Endothelial cell of umbilical vein (primary cell): Measurements from ENCODE around the gene RBM33. TPM values are rescaled to one million over a fixed set of nuclear protein-coding genes. Genes with fewer than 3 reads are reported as not detected.

Experiments
- BruUV-seq: library from RNA; stranded (reverse); fragments of 400-500 nt; replicated peaks from 2 replicates; lab custom pipeline; 2021; lab: Mats Ljungman, UMichigan
- CTCF ChIA-PET: fragments of 300-600, 350-600 bp; sonication (Branson Sonifier 250); formaldehyde crosslinking; loops from one replicate; lab custom pipeline; 2021; ENCODE audit warnings: antibody characterized with exemption, inconsistent platforms; lab: Charles Lee
- POLR2A ChIA-PET: fragments of 300-600, 350-600 bp; sonication (Branson Sonifier 250); formaldehyde crosslinking; loops from one replicate; lab custom pipeline; 2021; ENCODE audit warnings: antibody characterized with exemption, inconsistent platforms; lab: Charles Lee
- DNase-seq: peaks from one replicate; pipeline ENCODE4 v3.0.0-alpha.2; 2011; ENCODE audit warnings: low read depth, low spot score
- FAIRE-seq: peaks from 2 replicates; lab custom pipeline; 2011; peaks lifted over from hg19 to GRCh38; lab: Jason Lieb, UNC
- H2AFZ ChIP-seq: 2 replicates; pipeline ENCODE4 v1.6.0; 2012; ENCODE audit warnings: low read depth, low read length, control low read depth, inconsistent platforms
- H3K27ac ChIP-seq: 2 replicates; pipeline ENCODE4 v1.5.1; 2011; ENCODE audit warnings: low read depth, mild to moderate bottlenecking, control low read depth, low read length, moderate library complexity; ENCODE audit not compliant: insufficient read depth
- H3K27me3 ChIP-seq, 2 experiments: 2 replicates each; pipeline versions ENCODE4 v1.6.0 to v1.6.1; 2011; ENCODE audit warnings: low read length in 2 of 2, mixed read lengths in 1 of 2; ENCODE audit not compliant: control insufficient read depth in 2 of 2, insufficient read depth in 2 of 2
- H3K36me3 ChIP-seq, 2 experiments: 2 replicates in 1 of 2; 3 replicates in 1 of 2; pipeline ENCODE4 v1.5.1; 2011; ENCODE audit warnings: low read length in 2 of 2, mild to moderate bottlenecking in 1 of 2, moderate library complexity in 1 of 2; ENCODE audit not compliant: control insufficient read depth in 2 of 2, insufficient read depth in 2 of 2; ENCODE audit errors: extremely low read depth in 1 of 2
- H3K4me1 ChIP-seq: 3 replicates; pipeline ENCODE4 v1.5.1; 2011; ENCODE audit warnings: mild to moderate bottlenecking, low read length; ENCODE audit not compliant: control insufficient read depth, insufficient read depth; ENCODE audit errors: extremely low read depth
- H3K4me2 ChIP-seq: 2 replicates; pipeline ENCODE4 v1.6.1; 2011; ENCODE audit warnings: low read length, control low read depth, mixed read lengths; ENCODE audit not compliant: insufficient read depth
- H3K4me3 ChIP-seq, 3 experiments: fragments of 200-600 bp in 1 of 3; sonication (generic), shearing (Covaris generic) in 1 of 3; replicated peaks in 1 of 3; 2 replicates each; pipeline ENCODE4 v1.5.1; 2011 to 2016; ENCODE audit warnings: control low read depth in 3 of 3, low read length in 3 of 3, mild to moderate bottlenecking in 2 of 3, inconsistent platforms in 1 of 3, low read depth in 1 of 3, moderate library complexity in 1 of 3; ENCODE audit not compliant: insufficient read depth in 1 of 3
- H3K79me2 ChIP-seq: 2 replicates; pipeline ENCODE4 v1.6.0; 2012; ENCODE audit warnings: low read length, inconsistent platforms; ENCODE audit not compliant: control insufficient read depth, insufficient read depth
- H3K9ac ChIP-seq: replicated peaks from 2 replicates; pipeline ENCODE3; 2011; ENCODE audit warnings: low read length, control low read depth; ENCODE audit not compliant: insufficient read depth; ENCODE audit errors: extremely low read depth
- H3K9me1 ChIP-seq: replicated peaks from 3 replicates; pipeline ENCODE4 v1.6.0; 2011; ENCODE audit warnings: mild to moderate bottlenecking, low read length; ENCODE audit not compliant: control insufficient read depth, insufficient read depth; ENCODE audit errors: extremely low read depth
- H3K9me3 ChIP-seq: replicated peaks from 2 replicates; pipeline ENCODE4 v1.5.1; 2012; ENCODE audit warnings: low read length, inconsistent platforms; ENCODE audit not compliant: control insufficient read depth, insufficient read depth
- H4K20me1 ChIP-seq: replicated peaks from 2 replicates; pipeline ENCODE3; 2011; ENCODE audit warnings: mild to moderate bottlenecking, low read length; ENCODE audit not compliant: control insufficient read depth, insufficient read depth; ENCODE audit errors: extremely low read depth
- EZH2 ChIP-seq: IDR thresholded peaks from 2 replicates; pipeline ENCODE4 v1.6.1; 2012; ENCODE audit warnings: borderline replicate concordance, low read depth, mild to moderate bottlenecking, moderate library complexity, low read length, inconsistent platforms; ENCODE audit not compliant: severe bottlenecking
- FOS ChIP-seq: IDR thresholded peaks from 2 replicates; pipeline ENCODE4 v1.6.1; 2011; ENCODE audit warnings: mild to moderate bottlenecking, low read length, moderate library complexity, borderline replicate concordance; ENCODE audit not compliant: insufficient read depth
- GATA2 ChIP-seq: IDR thresholded peaks from 2 replicates; pipeline ENCODE4 v1.7.0; 2011; ENCODE audit warnings: low read depth, mild to moderate bottlenecking, moderate library complexity, mixed read lengths, low read length; ENCODE audit not compliant: insufficient read length, insufficient read depth
- JUN ChIP-seq: IDR thresholded peaks from 2 replicates; pipeline ENCODE4 v1.6.1; 2011; ENCODE audit warnings: borderline replicate concordance, low read depth; ENCODE audit not compliant: insufficient read length, insufficient read depth
- MYC ChIP-seq: IDR thresholded peaks from one replicate; pipeline ENCODE4 v1.6.1; 2011; ENCODE audit warnings: mild to moderate bottlenecking, low read depth, low read length
- POLR2A ChIP-seq: IDR thresholded peaks from 2 replicates; pipeline ENCODE4 v1.6.1; 2012; ENCODE audit warnings: low read depth, mild to moderate bottlenecking, control low read depth, low read length
- POLR2AphosphoS5 ChIP-seq: IDR thresholded peaks from 2 replicates; pipeline ENCODE4 v1.6.1; 2012; ENCODE audit warnings: low read depth, mild to moderate bottlenecking, control low read depth, low read length, moderate library complexity; ENCODE audit not compliant: insufficient read depth
- dilution Hi-C: fragments of 300-500 bp; cut with MboI; formaldehyde crosslinking; loops from one replicate; pipeline ENCODE4 v1.15.0; 2019; ENCODE audit warnings: low sequenced_read_pairs; ENCODE audit not compliant: extremely low pct_ligation_motif_present
- intact Hi-C: fragments of 100-400 bp; cut with micrococcal nuclease; formaldehyde crosslinking; loops from one replicate; pipeline ENCODE4 v1.10.0; 2022
- polyA plus RNA-seq, 4 experiments: library from polyadenylated mRNA; depleted of rRNA in 3 of 4; stranded (reverse) in 3 of 4; unstranded in 1 of 4; fragments of >200 nt; gene quantifications; 2 replicates each; pipeline versions ENCODE4 v1.2.1 to v1.2.3, GENCODE V29; 2011 to 2012; ENCODE audit warnings: missing spikeins in 1 of 4
- total RNA-seq: library from RNA; stranded (reverse); gene quantifications from 2 replicates; pipeline ENCODE4 v1.2.3, GENCODE V29; 2021
- TF ChIP-seq, protein P1 (sequence below), 2 donors: IDR thresholded peaks; 1 replicate in 1 of 2; 2 replicates in 1 of 2; pipeline ENCODE4 v1.5.1; 2011; ENCODE audit warnings: low read length in 2 of 2, mild to moderate bottlenecking in 2 of 2, moderate library complexity in 2 of 2, control low read depth in 1 of 2, inconsistent platforms in 1 of 2, low read depth in 1 of 2; ENCODE audit not compliant: insufficient read depth in 1 of 2; ENCODE audit errors: extremely low read depth in 1 of 2
- TF ChIP-seq, protein P2 (sequence below): IDR thresholded peaks from 2 replicates; pipeline ENCODE4 v1.6.1; 2011; ENCODE audit not compliant: insufficient read depth, insufficient read length

Gene RBM33
- total and polyA plus RNA-seq, 2 donors (not counting 3 experiments of a cell fraction or from before 2014, with no cell fraction given): 16.2 to 68.2 TPM

DNA sequence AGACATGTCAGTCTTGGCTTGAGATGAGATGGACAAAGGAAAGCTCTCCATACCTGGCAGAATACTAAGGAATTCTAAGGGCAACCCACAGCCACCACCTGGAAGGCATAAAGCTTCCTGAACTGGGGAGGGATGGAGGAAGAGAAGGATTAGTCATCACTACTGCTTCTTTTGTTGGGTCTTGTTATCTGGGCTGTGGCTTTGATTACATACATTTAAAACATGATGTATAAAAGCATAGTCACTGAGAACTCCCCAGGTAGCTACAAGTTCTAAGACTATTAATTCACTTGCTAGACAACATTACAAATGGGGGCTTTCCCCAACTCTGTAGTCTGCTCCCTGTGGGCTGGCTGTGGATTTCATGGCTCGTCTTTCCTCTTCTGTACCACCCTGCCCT is 58.2 kb downstream of the RBM33 start:
- POLR2A ChIA-PET: no interaction called here
- DNase-seq (peak; percentile 36), FAIRE-seq (peak; percentile 55)
- no peak overlapping the region for H3K4me3 ChIP-seq
- intact Hi-C loops: no loop called here
- no peak overlapping the region for H3K4me2 ChIP-seq
- no peaks in the 10 kb centered on the region for H3K27me3 ChIP-seq
- H3K27ac ChIP-seq: no peak overlapping the region
- no peaks in the 10 kb centered on the region for H3K9me3 ChIP-seq
- no peak overlapping the region for H2AFZ ChIP-seq
- CTCF ChIA-PET: interaction anchor here (0.9 to 5.0 kb wide), 9 partner anchors 10 to 775 kb away, joined by 3 to 61 read pairs (median 4); partner anchors contain the start of gene RBM33
- TF ChIP-seq EZH2 (no peak), POLR2A (no peak), JUN (no peak), FOS (peak; percentile 59), MYC (no peak), POLR2AphosphoS5 (peak; percentile 20), GATA2 (no peak)
- TF ChIP-seq, protein P1, sequence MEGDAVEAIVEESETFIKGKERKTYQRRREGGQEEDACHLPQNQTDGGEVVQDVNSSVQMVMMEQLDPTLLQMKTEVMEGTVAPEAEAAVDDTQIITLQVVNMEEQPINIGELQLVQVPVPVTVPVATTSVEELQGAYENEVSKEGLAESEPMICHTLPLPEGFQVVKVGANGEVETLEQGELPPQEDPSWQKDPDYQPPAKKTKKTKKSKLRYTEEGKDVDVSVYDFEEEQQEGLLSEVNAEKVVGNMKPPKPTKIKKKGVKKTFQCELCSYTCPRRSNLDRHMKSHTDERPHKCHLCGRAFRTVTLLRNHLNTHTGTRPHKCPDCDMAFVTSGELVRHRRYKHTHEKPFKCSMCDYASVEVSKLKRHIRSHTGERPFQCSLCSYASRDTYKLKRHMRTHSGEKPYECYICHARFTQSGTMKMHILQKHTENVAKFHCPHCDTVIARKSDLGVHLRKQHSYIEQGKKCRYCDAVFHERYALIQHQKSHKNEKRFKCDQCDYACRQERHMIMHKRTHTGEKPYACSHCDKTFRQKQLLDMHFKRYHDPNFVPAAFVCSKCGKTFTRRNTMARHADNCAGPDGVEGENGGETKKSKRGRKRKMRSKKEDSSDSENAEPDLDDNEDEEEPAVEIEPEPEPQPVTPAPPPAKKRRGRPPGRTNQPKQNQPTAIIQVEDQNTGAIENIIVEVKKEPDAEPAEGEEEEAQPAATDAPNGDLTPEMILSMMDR (IDR thresholded peaks at IDR 0.05; ENCODE audit: extremely low read depth in 1 of 2, insufficient read depth in 1 of 2, low read depth in 1 of 2, low read length in 2 of 2): no peak
- TF ChIP-seq, protein P2, sequence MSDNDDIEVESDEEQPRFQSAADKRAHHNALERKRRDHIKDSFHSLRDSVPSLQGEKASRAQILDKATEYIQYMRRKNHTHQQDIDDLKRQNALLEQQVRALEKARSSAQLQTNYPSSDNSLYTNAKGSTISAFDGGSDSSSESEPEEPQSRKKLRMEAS: no peak
- H3K9ac ChIP-seq: no peak overlapping the region
- peaks cover 5% of the 10 kb centered on the region for H4K20me1 ChIP-seq
- BruUV-seq: no TSS peak
- H3K79me2 ChIP-seq: peaks cover 32% of the 10 kb centered on the region
- peaks cover 15 to 16% of the 10 kb centered on the region in 2 experiments for H3K36me3 ChIP-seq
- H3K9me1 ChIP-seq: no peaks in the 10 kb centered on the region
- dilution Hi-C loops: no loop called here
- H3K4me1 ChIP-seq: peaks cover 7% of the 10 kb centered on the region
